ENCODE measurements around the gene PDLIM4.

- no peak for TF ChIP-seq RAD21 (IDR thresholded peaks at IDR 0.05; ENCODE audit: low read depth)
- TF ChIP-seq EGR1 (IDR thresholded peaks at IDR 0.05), result no peak
- TF ChIP-seq CEBPB (IDR thresholded peaks at IDR 0.05), result no peak
- no peak for TF ChIP-seq TAF1 (IDR thresholded peaks at IDR 0.05; ENCODE audit: low read depth)
- no peak for TF ChIP-seq EP300 (IDR thresholded peaks at IDR 0.05; ENCODE audit: borderline replicate concordance)
- TF ChIP-seq YY1 (IDR thresholded peaks at IDR 0.05; ENCODE audit: low read depth), result no peak
- no peak for TF ChIP-seq REST (IDR thresholded peaks at IDR 0.05; ENCODE audit: low read depth)
- TF ChIP-seq MAX (IDR thresholded peaks at IDR 0.05), result no peak
- no peak for TF ChIP-seq TEAD4 (IDR thresholded peaks at IDR 0.05)
- no peak for TF ChIP-seq NFIC (IDR thresholded peaks at IDR 0.05)
These were observed 29.1 kb upstream of the PDLIM4 start for GRCh38 chr5:132228241-132229035.
